GM23338 (cell line): ENCODE measurements around the gene ACAP1. TPM values are rescaled to one million over a fixed set of nuclear protein-coding genes. Genes with fewer than 3 reads are reported as not detected.
A peak's percentile ranks its signal among the peaks of the same experiment; 100 is the strongest.

ENCODE experiments used
- ATAC-seq: fragments of 200-7000 bp; cut with Tn5 transposase; 3 replicates; pipeline ENCODE4 v1.9.1; 2020
- DNase-seq: peaks from one replicate; pipeline ENCODE4 v3.0.0-alpha.2; 2015; ENCODE audit warnings: low spot score
- H2AFZ ChIP-seq: fragments of 200-600 bp; sonication (generic); 2 replicates; pipeline ENCODE4 v1.8.0; 2016; ENCODE audit warnings: antibody characterized with exemption, mild to moderate bottlenecking, moderate library complexity
- H3F3A ChIP-seq: fragments of 200-600 bp; sonication (generic); replicated peaks from 2 replicates; pipeline ENCODE4 v1.8.0; 2017; ENCODE audit warnings: antibody characterized with exemption, mixed run types, low read depth
- H3K27ac ChIP-seq: fragments of 200-600 bp; sonication (generic); 2 replicates; pipeline ENCODE4 v1.6.1; 2016; ENCODE audit warnings: low read depth
- H3K27me3 ChIP-seq: fragments of 200-600 bp; sonication (generic); 2 replicates; pipeline ENCODE4 v1.8.0; 2016; ENCODE audit warnings: mild to moderate bottlenecking, mixed run types, moderate library complexity; ENCODE audit not compliant: insufficient read depth
- H3K36me3 ChIP-seq: fragments of 200-600 bp; sonication (generic); 2 replicates; pipeline ENCODE4 v1.8.0; 2016; ENCODE audit warnings: mild to moderate bottlenecking; ENCODE audit not compliant: insufficient read depth
- H3K4me1 ChIP-seq: fragments of 200-600 bp; sonication (generic); 2 replicates; pipeline ENCODE4 v1.8.0; 2016; ENCODE audit warnings: mild to moderate bottlenecking, moderate library complexity; ENCODE audit not compliant: insufficient read depth
- H3K4me2 ChIP-seq: fragments of 200-600 bp; sonication (generic); 2 replicates; pipeline ENCODE4 v1.7.1; 2017; ENCODE audit warnings: mixed run types
- H3K4me3 ChIP-seq: fragments of 200-600 bp; sonication (generic); 2 replicates; pipeline ENCODE4 v1.6.1; 2016; ENCODE audit warnings: mixed run types
- H3K79me2 ChIP-seq: fragments of 200-600 bp; sonication (generic); replicated peaks from 2 replicates; pipeline ENCODE4 v1.8.0; 2017; ENCODE audit warnings: mild to moderate bottlenecking; ENCODE audit not compliant: insufficient read depth
- H3K9me2 ChIP-seq: fragments of 200-600 bp; sonication (generic); 2 replicates; pipeline ENCODE4 v1.8.0; 2017; ENCODE audit not compliant: insufficient read depth
- H4K20me1 ChIP-seq: fragments of 200-600 bp; sonication (generic); replicated peaks from 2 replicates; pipeline ENCODE4 v1.8.0; 2017; ENCODE audit warnings: mild to moderate bottlenecking; ENCODE audit not compliant: insufficient read depth
- H3K27ac Mint-ChIP-seq: 2 replicates; pipeline ENCODE4 v1.8.0; 2020; ENCODE audit warnings: inconsistent platforms, mild to moderate bottlenecking, moderate library complexity, mixed read lengths
- H3K27me3 Mint-ChIP-seq: 3 replicates; pipeline ENCODE4 v1.8.0; 2022; ENCODE audit warnings: low read depth, mild to moderate bottlenecking, moderate library complexity, mixed read lengths, inconsistent platforms; ENCODE audit not compliant: insufficient read depth, poor library complexity
- H3K36me3 Mint-ChIP-seq: 3 replicates; pipeline ENCODE4 v1.8.0; 2021; ENCODE audit warnings: low read depth, mild to moderate bottlenecking, inconsistent platforms, moderate library complexity, mixed read lengths
- H3K4me1 Mint-ChIP-seq: 3 replicates; pipeline ENCODE4 v1.8.0; 2020; ENCODE audit warnings: mild to moderate bottlenecking, inconsistent platforms, mixed read lengths
- H3K4me3 Mint-ChIP-seq: 3 replicates; pipeline ENCODE4 v1.8.0; 2021; ENCODE audit warnings: moderate library complexity, mild to moderate bottlenecking, inconsistent platforms, mixed read lengths
- H3K9me3 Mint-ChIP-seq: 3 replicates; pipeline ENCODE4 v1.8.0; 2020; ENCODE audit warnings: moderate library complexity, mild to moderate bottlenecking, inconsistent platforms, mixed read lengths
- CTCF ChIP-seq, 2 experiments: fragments of 200-600 bp in 1 of 2; sonication (generic) in 1 of 2; conservative IDR thresholded peaks; 2 replicates each; pipeline versions ENCODE4 v1.5.1 to v1.6.1; 2016 to 2017; ENCODE audit warnings: antibody characterized with exemption in 2 of 2, low read depth in 2 of 2, mild to moderate bottlenecking in 2 of 2, moderate library complexity in 1 of 2
- ETS1 ChIP-seq: IDR thresholded peaks from 2 replicates; pipeline ENCODE4 v1.6.1; 2016; ENCODE audit warnings: antibody characterized with exemption
- EZH2 ChIP-seq: fragments of 200-600 bp; sonication (generic); IDR thresholded peaks from one replicate; pipeline ENCODE4 v1.8.0; 2017; ENCODE audit warnings: antibody characterized with exemption, mild to moderate bottlenecking, low read depth; ENCODE audit not compliant: unreplicated experiment
- REST ChIP-seq: IDR thresholded peaks from one replicate; pipeline ENCODE4 v1.6.1; 2018; ENCODE audit warnings: antibody characterized with exemption; ENCODE audit not compliant: unreplicated experiment
- ZNF114 ChIP-seq: fragments of 250-450 bp; sonication (Bioruptor Pico); IDR thresholded peaks from 2 replicates; pipeline ENCODE4 v1.5.0; 2020; ENCODE audit warnings: mild to moderate bottlenecking, moderate library complexity
- polyA plus RNA-seq: library from polyadenylated mRNA; unstranded; fragments of >200 nt; fragmentation: Nextera tagmentation; extraction: Ambion mirVana; gene quantifications from 2 replicates; pipeline ENCODE4 v1.2.1, GENCODE V29; 2016
- total RNA-seq: library from RNA; depleted of rRNA; stranded (reverse); fragments of >200 nt; shearing (Covaris generic); gene quantifications from 2 replicates; pipeline ENCODE4 v1.2.3, GENCODE V29; 2014

Gene ACAP1
- total and polyA plus RNA-seq, 2 experiments from 2014 or later: 30.7 to 40.1 TPM

- Histone ChIP-seq H3F3A (peaks cover 21% of the 10 kb centered on the region; the same call in 1 of the 2 replicates), H3K79me2 (no peaks in the 10 kb centered on the region), H2AFZ (peak overlapping the region; percentile 91), H3K36me3 (peaks cover 4% of the 10 kb centered on the region; the same call in 1 of the 2 replicates), H4K20me1 (peaks cover 12% of the 10 kb centered on the region), H3K27ac (no peak overlapping the region), H3K9me2 (no peaks in the 10 kb centered on the region), H3K4me2 (peak overlapping the region; percentile 98), H3K4me3 (peak overlapping the region; percentile 91), H3K4me1 (no peaks in the 10 kb centered on the region; the same call in 1 of the 2 replicates), H3K27me3 (no peaks in the 10 kb centered on the region)
- ATAC-seq: peak; percentile 70
- Mint-ChIP-seq H3K27me3 (peaks cover 16% of the 10 kb centered on the region), H3K4me1 (peaks cover 25% of the 10 kb centered on the region), H3K36me3 (peaks cover 31% of the 10 kb centered on the region), H3K9me3 (no peaks in the 10 kb centered on the region), H3K27ac (no peak overlapping the region), H3K4me3 (peak overlapping the region; percentile 87)
- DNase-seq: peak; percentile 88
- TF ChIP-seq CTCF (conservative IDR thresholded peaks at IDR 0.05; ENCODE audit: low read depth in 2 of 2) (peak; percentile 58 to 70), ETS1 (no peak)
Observed at GRCh38 chr17:7393613-7394451, 57.5 kb downstream of the ACAP1 start.

- peaks cover 16% of the 10 kb centered on the region for H3K27me3 Mint-ChIP-seq
- no peaks in the 10 kb centered on the region for H3K79me2 ChIP-seq
- H3K36me3 Mint-ChIP-seq: peaks cover 26% of the 10 kb centered on the region
- H2AFZ ChIP-seq: peak within 1 kb of the TSS; percentile 91
- no peaks in the 10 kb centered on the region for H3K27me3 ChIP-seq
- H3K4me3 ChIP-seq: peak within 1 kb of the TSS; percentile 91
- H3K4me1 ChIP-seq: no peaks in the 10 kb centered on the region; the same call in 1 of the 2 replicates
- peaks cover 21% of the 10 kb centered on the region; the same call in 1 of the 2 replicates for H3F3A ChIP-seq
- H3K27ac Mint-ChIP-seq: peak within 1 kb of the TSS; percentile 71; the same call in 1 of the 2 replicates
- peaks cover 4% of the 10 kb centered on the region; the same call in 1 of the 2 replicates for H3K36me3 ChIP-seq
- H3K27ac ChIP-seq: no peak within 1 kb of the TSS
- peak; percentile 75 for ATAC-seq
- H3K9me2 ChIP-seq: no peaks in the 10 kb centered on the region
- DNase-seq: peak; percentile 89
- H3K4me2 ChIP-seq: peak within 1 kb of the TSS; percentile 98
- H4K20me1 ChIP-seq: peaks cover 12% of the 10 kb centered on the region
- H3K4me3 Mint-ChIP-seq: peak within 1 kb of the TSS; percentile 87
- peaks cover 25% of the 10 kb centered on the region for H3K4me1 Mint-ChIP-seq
- H3K9me3 Mint-ChIP-seq: no peaks in the 10 kb centered on the region
- TF ChIP-seq REST: no peak
- TF ChIP-seq CTCF (conservative IDR thresholded peaks at IDR 0.05; ENCODE audit: low read depth in 2 of 2): peak; percentile 28 to 42; a peak in 3 of 4 replicates
- TF ChIP-seq EZH2: no peak
- TF ChIP-seq ZNF114 (CRISPR knock-in tag): no peak
Observed at GRCh38 chr17:7394452-7395191, 58.3 kb downstream of the ACAP1 start, which contains the start of gene PLSCR3. Gene PLSCR3, minus strand, starts transcription at chr17:7394525. Its CDS starts 415 bp downstream, at chr17:7394110.
